NK-92 (cell line): ENCODE results near the gene RTTN.
"Not testable (repeated sequence)": the region's sequence is repeated elsewhere in the genome, so short reads cannot be mapped to it uniquely, and the experiment has no call there.

Source experiments
- DNase-seq: peaks from one replicate; lab custom pipeline; 2025; ENCODE audit not compliant: unreplicated experiment; lab: John Stamatoyannopoulos, UW

Gene RTTN

DNA sequence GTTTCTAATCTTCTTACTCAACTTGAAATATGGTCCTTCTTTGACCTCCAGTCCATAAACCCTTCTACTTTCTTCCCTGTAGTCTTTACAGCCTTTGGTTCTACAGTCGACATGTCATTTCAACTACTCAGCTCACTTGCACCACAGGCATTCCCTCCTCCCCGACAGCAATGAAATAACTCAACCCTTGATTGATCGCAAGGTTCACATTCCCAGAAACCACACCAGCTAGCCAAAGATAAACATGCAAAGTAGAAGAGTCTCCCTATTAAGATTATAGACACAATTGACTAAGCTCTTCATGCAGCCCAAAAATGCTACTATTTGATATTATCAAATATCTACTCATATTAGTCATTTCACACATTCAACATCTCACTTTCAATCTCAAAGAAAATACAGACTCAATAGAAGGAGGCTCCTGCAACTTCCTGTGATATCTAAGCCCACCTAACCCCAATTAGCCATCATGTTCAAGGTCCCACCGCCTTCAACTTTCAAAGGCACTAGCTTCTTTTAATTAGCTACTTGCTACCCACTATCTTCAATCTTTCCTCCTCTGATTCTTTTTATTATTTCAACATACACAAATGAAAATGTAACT lies 50.8 kb downstream of the RTTN start:
- no peak for DNase-seq

DNA sequence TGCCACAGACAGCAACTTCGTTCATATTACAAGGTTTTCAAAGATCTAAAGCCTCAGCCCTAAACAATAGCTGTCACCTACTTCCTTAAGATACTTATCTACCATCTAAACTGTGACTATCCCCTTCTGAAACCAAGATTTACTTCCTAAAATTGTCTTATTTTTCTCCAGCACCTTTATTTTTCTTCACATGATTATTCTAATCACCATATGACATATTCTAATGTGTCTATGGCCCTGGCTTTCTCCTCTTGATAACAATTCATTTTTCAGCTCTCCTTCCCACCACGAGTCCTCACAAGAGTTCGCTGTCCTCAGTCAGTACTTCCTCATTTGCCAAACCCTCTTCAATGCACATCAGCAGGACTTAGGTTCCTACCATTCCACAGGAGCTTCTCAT lies 53.9 kb downstream of the RTTN start:
- DNase-seq: no peak

DNA sequence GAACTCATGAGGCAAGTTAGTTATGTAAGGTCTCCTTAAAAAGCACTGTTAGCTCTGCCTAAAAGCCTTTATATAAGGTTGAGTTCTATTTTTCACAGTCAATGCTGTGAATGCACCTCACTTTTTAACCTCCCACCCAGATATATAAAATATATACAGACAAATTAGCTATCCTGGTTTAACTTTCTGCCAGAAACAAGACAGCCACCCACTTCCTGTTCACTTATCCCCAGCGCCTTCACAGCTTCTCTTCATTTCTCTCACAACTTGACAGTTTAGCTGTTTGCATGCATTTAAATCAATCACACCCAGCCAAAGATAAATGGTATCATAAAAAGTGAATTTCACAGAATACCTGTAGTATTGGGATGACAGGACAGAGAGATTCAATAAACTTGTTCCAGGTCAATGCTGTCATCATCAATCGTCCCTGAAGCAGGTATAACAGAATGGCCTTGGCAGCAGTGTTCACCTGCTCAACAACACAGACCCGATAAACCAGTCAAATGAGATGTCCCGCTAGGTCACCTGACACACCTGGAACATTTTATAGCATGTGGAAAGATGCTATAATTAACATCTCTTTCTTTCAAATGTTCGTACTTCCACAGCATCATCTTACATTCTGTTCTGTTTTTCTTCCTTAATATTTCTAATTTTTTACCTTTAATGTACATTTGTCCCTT lies 55.7 kb downstream of the RTTN start:
- no peak for DNase-seq

DNA sequence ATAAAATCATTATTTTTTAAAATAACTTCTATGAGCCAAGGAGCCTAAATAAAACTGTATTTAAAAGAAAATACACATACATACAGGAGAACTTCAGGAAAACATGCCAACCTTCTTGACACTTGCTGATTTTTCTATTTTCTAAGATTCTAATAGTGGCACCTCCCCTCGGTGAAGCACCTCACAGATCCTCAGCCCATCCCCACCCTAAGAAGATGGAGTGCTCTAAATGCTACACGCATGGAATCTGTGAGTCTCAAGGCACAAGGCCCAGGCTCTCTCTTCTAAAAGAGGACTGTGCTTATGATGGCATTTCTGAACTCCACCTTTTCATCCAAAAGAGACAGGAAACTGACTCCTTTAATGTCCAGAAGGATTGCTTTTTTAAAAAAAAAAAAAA lies 56.3 kb downstream of the RTTN start:
- DNase-seq: no peak

DNA sequence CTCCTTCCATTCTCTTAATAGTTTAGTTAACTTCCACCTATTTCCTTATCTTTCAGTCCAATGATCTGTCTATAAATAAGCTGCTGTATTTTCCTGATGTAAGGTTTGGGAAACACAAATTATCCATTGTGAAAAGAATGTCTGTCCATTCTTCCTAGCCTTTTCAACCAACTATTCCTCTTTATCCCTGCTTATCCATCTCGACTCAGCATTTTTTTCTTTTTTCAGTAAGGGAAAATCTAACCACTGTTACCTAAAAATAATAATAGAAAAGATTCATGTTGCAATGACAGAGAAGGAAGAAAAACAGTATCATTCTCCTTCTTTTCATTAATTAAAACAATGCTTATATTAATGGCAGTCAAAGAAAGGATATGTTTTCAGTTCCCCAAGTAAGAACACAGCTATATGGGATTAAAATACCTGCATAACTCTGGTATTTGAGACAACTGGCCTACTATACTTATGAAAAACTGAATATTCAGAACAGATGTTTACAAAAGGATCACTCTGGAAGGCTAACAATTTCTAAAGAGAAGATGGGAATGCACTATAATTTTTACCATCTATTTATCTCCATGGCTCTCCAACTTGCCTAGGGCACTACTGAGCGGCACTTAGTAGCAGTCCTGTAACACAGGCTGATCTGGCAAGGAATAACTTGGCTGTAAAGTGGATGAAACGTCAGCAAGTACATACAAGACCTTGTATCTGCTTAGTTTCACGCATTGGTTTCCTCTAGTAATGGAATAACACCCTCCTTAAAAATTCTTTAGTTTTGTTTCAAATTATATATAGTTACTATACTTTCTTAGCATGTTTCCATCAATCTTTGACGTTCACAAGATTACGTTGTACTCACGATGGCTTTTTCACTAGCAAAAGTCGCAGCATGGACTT lies 57.2 kb downstream of the RTTN start:
- no peak for DNase-seq

DNA sequence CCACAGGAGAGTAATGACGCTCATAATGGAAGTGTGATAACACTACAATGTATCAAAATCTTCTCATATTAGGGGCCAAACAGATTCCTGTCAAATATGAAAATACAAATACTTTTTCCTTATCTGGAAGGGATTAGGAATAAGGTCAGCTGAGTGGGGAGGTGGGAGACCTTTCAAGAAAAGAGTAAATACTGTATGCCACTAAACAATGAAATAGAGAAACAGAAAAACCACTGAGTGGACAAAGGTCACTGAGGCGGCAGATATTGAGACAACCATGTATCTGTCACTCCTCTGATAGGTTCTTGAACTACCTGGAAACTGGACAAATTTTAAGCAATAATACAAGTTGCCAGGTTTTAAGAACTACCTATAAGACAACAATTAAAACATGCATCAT lies 59.3 kb downstream of the RTTN start:
- DNase-seq: no peak

DNA sequence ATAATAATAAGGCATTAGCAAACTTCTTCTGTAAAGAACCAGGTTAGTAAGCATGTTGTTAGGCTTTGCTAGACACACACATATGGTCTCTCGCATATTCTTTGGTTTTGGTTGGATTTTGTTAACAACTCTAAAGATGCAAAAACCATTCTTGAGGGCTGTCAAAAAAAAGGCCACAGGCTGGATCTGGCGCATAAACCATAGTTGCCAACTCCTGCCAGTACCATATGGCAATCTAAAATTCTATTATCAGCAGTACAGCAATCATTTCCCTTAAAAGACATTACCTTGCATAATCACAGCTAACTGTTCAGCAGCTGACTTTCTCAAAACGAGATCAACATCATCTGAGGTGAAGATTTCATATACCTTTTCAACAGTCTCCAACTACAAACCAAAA lies 63.5 kb downstream of the RTTN start:
- no peak for DNase-seq

DNA sequence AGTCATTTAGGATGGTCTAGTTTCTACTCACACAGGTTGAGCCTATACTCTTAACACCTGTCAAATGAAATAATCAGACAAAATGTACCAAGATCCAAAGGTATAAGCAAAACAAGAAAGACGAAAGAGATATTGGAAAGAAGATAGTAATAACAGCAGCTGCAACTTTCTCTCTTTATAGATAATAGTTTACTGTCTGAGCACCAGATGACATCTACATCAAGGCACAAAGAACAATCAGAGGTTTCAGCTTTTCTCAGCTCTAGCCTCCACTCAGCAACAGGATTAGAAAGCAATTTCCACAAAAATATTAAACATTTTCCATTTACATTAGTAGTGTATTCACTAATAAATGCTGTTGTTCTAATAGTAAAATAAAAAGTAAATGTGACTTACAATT lies 66.3 kb downstream of the RTTN start:
- no peak for DNase-seq

DNA sequence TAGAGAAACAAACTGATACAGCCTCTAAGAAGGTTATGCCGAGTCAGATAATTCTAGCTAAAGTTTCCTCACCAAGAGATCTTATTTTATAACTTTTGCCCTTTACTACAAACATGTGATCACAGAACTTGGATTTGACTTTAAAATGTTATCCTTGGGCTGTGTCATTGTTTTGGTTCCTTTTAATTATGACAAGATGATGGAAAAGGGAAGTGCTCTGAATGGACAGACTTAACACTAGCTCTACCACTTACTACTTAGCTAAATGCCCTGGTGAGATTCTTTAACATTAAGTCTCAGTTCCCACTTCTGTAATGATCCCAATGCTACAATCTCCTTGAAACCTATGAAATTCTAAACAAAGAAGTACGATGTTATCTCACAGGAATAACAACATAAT lies 69.9 kb downstream of the RTTN start:
- no peak for DNase-seq

DNA sequence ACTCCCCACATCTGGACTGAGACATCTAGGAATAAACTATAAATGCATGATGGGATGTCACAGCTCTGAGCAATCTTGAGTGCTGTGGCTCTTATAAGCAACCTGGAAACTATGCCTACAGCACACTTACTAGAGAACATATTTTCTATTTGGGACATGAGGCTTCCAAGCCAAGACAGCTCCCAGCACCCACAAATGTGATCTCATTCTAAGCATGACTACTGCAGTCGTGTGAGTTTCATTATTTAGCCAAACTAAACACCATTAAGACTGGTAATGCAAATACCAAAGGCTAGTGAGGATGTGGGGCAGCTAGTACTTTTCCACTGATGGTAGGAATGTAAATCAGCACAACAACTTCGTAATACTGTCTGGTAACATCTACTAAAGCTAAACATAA lies 72.5 kb downstream of the RTTN start:
- DNase-seq: no peak

DNA sequence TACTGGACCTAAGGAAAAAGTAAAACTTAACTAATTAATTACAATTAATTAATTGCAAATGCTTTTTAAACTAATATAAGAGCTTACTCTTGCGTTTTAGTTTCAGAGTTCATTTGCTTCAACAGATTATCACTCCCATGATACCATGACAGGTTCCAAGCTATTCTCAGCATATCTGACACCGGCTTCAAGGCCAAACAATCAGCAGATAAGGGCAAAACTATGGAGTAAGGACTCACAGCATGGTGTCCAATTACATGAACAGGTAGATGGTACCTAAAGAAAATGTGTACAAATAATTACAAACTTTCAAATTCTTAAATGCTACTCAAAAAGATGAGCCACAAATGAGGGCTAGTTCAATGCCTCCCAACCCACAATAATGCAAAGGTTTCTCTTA lies 77.2 kb downstream of the RTTN start:
- no peak for DNase-seq

DNA sequence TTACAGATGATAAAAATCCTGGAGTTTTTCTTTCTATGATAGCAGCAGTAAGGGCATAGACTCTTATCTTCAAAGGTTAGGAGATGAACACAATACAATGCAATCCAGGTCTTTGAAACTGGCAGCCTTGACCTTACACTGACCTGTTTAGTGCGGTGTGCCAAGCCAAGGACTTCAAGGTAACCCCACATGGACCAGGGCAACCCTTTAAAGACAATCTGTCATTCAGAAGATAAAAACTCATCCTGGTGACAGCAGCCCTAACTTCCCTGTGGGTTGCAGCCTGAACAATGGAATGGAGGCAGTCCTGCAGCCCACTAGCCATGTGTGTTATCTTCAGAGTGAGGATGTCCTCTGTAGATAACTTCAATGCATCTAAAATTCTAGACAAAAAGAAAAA lies 78.1 kb downstream of the RTTN start:
- DNase-seq: no peak

DNA sequence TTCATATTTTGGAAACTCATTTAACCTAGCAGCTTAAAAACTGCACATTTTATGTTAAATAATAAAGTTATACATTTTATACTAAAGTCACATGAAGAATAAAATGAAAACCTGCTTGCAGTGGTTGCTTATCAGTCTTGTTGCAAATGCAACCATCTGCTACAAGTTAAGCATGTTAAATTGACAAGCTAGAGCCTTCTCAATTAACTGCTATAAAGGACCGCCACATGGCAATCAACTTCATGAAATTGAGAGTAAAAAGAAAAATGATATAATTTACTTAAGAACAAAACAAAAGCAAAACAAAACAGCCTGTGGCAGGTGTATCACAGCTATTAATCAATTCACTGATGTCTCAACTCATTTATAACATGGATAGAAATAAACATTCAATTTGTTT lies 78.7 kb downstream of the RTTN start:
- no peak for DNase-seq

DNA sequence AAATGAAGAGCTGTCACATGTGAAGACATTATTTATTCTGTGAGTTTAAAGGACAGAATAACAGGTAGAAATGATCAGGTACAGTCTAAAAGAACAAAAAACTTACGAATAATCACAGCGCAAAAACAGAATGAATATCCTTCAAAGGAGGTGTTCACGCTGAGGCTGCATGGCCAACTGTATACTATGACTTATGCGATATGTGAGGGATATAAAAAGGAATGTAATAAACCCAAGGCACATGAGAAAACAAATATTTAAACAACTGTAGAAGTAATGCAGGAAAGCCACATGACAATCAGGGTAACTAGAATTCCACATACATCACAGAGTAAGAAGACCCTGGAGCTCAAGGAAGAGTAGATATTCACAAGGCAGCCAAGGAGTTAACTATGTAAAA lies 81.3 kb downstream of the RTTN start:
- DNase-seq: no peak

DNA sequence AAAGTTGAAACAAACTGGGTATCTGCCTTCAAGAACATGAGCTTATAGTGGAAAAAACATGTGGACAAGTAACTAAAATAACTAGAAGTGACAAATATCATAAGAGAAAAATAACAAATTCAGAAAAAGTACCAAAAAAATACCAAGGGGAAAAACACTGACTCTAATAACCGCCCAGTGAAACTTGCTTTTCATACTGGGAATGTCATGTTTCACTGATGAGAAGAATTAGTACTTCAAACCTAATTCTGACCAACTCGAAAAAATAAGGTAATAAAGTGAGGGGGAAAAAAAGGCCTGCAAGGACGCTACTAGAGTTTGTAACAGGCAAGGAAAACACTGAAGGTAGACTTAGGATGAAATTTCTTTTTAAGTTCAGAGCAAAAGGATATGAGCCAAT lies 83.6 kb downstream of the RTTN start:
- no peak for DNase-seq

DNA sequence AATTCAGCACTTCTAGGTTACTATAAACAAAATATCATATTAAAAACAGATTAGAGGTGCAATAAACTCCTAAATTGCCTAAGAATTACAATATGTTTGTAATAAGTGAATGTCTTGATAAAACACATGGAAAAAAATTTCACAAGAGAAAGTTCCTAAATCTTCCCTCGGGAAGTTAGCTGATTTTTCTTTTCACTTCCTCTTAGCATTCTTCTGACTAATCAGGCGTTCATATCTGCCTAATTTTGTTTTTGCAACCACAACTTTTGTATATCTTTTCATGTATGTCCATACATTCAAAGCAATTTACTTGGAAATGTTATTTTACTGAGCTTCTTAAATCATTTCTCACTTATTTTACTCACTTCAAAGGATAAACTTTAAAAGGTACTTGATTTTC lies 88.5 kb downstream of the RTTN start:
- no peak for DNase-seq

DNA sequence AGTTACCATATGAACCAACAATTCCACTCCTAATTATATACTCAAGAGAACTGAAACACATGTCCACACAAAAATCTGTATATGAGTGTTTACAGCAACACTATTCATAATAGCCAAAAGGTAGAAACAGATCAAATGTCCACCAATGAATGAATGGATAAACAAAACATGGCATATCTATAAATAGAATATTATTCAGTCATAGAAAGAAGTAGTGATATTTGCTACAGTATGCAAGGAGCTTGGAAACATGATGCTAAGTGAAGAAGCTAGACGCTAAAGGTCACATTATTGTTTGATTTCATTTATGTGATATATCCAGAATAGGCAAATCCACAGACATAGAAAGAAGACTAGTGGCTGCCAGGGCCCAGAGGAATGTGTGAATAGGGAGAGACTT lies 92.0 kb downstream of the RTTN start:
- no peak for DNase-seq

DNA sequence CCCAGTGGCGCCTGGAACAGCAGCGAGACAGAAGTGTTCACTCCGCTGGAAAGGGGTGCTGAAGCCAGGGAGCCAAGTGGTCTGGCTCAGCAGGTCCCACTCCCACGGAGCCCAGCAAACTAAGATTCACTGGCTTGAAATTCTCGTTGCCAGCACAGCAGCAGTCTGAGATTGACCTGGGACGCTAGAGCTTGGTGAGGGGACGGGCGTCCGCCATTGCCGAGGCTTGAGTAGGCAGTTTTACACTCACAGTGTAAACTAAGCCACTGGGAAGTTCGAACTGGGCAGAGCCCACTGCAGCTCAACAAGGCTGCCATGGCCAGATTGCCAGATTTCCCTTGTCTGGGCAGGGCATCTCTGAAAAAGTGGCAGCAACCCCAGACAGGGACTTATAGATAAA lies 94.8 kb downstream of the RTTN start:
- DNase-seq: no peak

DNA sequence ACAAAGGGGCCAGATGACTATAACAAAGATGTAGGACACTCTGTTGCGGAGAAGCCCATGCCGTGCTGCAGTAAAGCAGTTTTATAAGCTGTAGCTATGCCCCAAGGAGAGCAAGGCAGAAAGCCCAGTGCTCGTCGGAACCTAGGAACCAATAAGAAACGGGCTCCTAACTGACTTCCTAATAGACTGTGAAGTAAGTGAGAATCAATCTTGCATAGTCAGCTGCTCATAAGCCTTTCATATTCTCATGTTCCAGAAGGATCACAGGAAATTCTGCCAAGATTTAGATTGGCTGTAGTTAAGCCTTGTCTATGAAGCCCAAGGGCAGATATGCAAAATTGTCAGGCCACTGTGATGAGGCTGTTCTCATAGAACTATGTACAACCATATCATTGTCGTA lies 98.4 kb downstream of the RTTN start:
- DNase-seq: no peak

DNA sequence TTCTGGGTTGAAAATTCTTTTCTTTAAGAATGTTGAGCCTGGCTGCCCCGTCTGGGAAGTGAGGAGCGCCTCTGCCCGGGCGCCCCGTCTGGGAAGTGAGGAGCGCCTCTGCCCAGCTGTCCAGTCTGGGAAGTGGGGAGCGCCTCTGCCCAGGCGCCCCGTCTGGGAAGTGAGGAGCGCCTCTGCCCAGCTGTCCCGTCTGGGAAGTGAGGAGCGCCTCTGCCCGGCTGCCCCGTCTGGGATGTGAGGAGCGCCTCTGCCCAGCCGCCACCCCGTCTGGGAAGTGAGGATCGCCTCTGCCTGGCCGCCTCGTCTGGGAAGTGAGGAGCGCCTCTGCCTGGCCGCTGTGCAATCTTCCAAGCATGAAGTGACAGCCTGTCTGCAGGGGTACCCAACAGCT lies 102.6 kb downstream of the RTTN start:
- DNase-seq: not testable (repeated sequence)

DNA sequence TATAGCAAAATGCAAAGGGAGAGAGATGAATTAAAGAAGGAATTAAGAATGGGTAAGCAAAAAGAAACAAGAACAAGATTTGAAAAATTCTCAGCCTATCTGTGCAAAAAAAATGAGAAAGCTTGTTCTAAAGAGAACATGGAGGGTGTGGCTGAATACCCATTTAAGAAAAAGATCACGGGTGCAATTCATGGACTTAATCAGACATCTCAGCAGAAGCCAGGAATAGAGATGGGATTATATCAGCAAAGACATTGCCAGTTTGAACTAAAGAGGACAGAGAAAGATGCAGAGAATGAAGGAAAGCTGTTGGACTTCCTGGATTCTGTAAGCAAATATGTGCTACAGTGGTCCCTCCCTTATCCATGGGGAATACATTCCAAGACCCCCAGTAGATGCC lies 115.6 kb downstream of the RTTN start:
- no peak for DNase-seq

DNA sequence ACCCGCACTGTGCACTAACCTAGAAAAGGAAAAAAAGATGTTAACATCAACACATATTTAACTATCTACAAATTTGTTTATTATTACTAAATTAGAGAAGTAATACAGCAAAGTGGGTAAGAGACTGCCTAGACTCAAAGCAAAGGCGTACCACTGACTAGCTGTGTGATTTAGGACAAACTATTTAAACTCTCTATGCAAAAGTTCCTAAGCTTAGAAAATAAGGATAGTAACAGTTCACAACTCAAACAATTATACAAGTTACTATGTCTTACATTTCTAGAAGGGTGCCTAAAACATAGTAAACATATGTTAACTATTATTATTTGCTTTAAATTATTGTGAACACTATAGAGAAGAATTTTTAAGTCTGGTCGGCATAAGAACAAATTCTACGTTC lies 119.4 kb downstream of the RTTN start:
- no peak for DNase-seq
